HCT116 (cell line): Measurements from ENCODE around the gene WWTR1. TPM values are rescaled to one million over a fixed set of nuclear protein-coding genes. Genes with fewer than 3 reads are reported as not detected.

Experiments
- ATAC-seq: fragments of 200-7000 bp; cut with Tn5 transposase; 2 replicates; pipeline ENCODE4 v1.9.1; 2020; ENCODE audit warnings: mild to moderate bottlenecking, moderate library complexity
- BruUV-seq: library from RNA; stranded (reverse); fragments of 400-500 nt; replicated peaks from 2 replicates; lab custom pipeline; 2021; lab: Mats Ljungman, UMichigan
- CTCF ChIA-PET: fragments of 300-600 bp; sonication (Branson Sonifier 250); formaldehyde crosslinking; loops from one replicate; lab custom pipeline; 2021; ENCODE audit warnings: antibody characterized with exemption; lab: Charles Lee
- POLR2A ChIA-PET: fragments of 300-600, 350-600 bp; sonication (Branson Sonifier 250); formaldehyde crosslinking; loops from one replicate; lab custom pipeline; 2021; ENCODE audit warnings: antibody characterized with exemption; lab: Charles Lee
- RAD21 ChIA-PET, 2 experiments: fragments of 300-600 bp; sonication (Branson Sonifier 250); formaldehyde crosslinking; loops; one replicate each; lab custom pipeline; 2023; ENCODE audit warnings: low total read pairs in 2 of 2; ENCODE audit not compliant: uncharacterized antibody in 2 of 2, unreplicated experiment in 2 of 2, low non-redundant PET in 1 of 2; lab: Charles Lee
- DNase-seq: peaks from one replicate; pipeline ENCODE4 v3.0.0-alpha.2; 2010; ENCODE audit warnings: low read depth, low spot score
- H2AFZ ChIP-seq: fragments of 200-600 bp; shearing (Covaris generic), sonication (generic); 2 replicates; pipeline ENCODE4 v1.6.1; 2017; ENCODE audit warnings: low read depth, mixed run types, mixed read lengths, antibody characterized with exemption, low read length; ENCODE audit not compliant: poor library complexity, severe bottlenecking
- H3K27ac ChIP-seq: 2 replicates; pipeline ENCODE4 v1.5.1; 2012; ENCODE audit warnings: low read depth, low read length
- H3K27me3 ChIP-seq: fragments of 200-600 bp; sonication (generic); 2 replicates; pipeline ENCODE4 v1.6.1; 2016; ENCODE audit warnings: mixed run types, low read length, mixed read lengths; ENCODE audit not compliant: insufficient read depth
- H3K36me3 ChIP-seq, 2 experiments: fragments of 200-500 bp in 1 of 2; fragments of 200-600 bp in 1 of 2; sonication (Bioruptor generic) in 1 of 2; sonication (generic) in 1 of 2; 2 replicates each; pipeline versions ENCODE4 v1.5.1 to v1.6.1; 2014 to 2016; ENCODE audit warnings: low read length in 2 of 2, inconsistent platforms in 1 of 2, mixed read lengths in 1 of 2, mixed run types in 1 of 2; ENCODE audit not compliant: insufficient read depth in 2 of 2, control insufficient read depth in 1 of 2
- H3K4me1 ChIP-seq, 2 experiments: fragments of 200-600 bp in 1 of 2; sonication (generic) in 1 of 2; 2 replicates each; pipeline versions ENCODE4 v1.5.1 to v1.6.1; 2012 to 2017; ENCODE audit warnings: low read length in 2 of 2, inconsistent platforms in 1 of 2, mild to moderate bottlenecking in 1 of 2, mixed read lengths in 1 of 2, mixed run types in 1 of 2, moderate library complexity in 1 of 2; ENCODE audit not compliant: insufficient read depth in 2 of 2, control insufficient read depth in 1 of 2
- H3K4me2 ChIP-seq: fragments of 200-600 bp; sonication (generic); 2 replicates; pipeline ENCODE4 v1.6.1; 2017; ENCODE audit warnings: mixed run types, low read length, mixed read lengths
- H3K4me3 ChIP-seq, 2 experiments: fragments of 200-600 bp in 1 of 2; sonication (generic) in 1 of 2; replicated peaks in 1 of 2; 2 replicates each; pipeline ENCODE4 v1.5.1; 2011 to 2016; ENCODE audit warnings: low read length in 2 of 2, control low read depth in 1 of 2, low read depth in 1 of 2, mild to moderate bottlenecking in 1 of 2, mixed read lengths in 1 of 2, mixed run types in 1 of 2
- H3K79me2 ChIP-seq: fragments of 200-600 bp; sonication (generic); 2 replicates; pipeline ENCODE4 v1.6.1; 2017; ENCODE audit warnings: mild to moderate bottlenecking, mixed run types, low read length, moderate library complexity, mixed read lengths; ENCODE audit not compliant: insufficient read depth
- H3K9ac ChIP-seq: fragments of 200-600 bp; sonication (generic); 2 replicates; pipeline ENCODE4 v1.6.1; 2016; ENCODE audit warnings: low read length, mixed read lengths
- H3K9me2 ChIP-seq: fragments of 200-600 bp; sonication (generic), shearing (Covaris generic); 2 replicates; pipeline ENCODE4 v1.6.1; 2017; ENCODE audit warnings: mixed run types, mild to moderate bottlenecking, moderate library complexity; ENCODE audit not compliant: insufficient read depth
- H3K9me3 ChIP-seq, 2 experiments: fragments of 200-500 bp in 1 of 2; fragments of 200-600 bp in 1 of 2; sonication (Bioruptor generic) in 1 of 2; sonication (generic) in 1 of 2; 2 replicates each; pipeline ENCODE4 v1.6.1; 2014 to 2017; ENCODE audit warnings: low read length in 2 of 2, mixed read lengths in 2 of 2, inconsistent platforms in 1 of 2, low read depth in 1 of 2, mild to moderate bottlenecking in 1 of 2, mixed run types in 1 of 2, moderate library complexity in 1 of 2; ENCODE audit not compliant: control insufficient read depth in 1 of 2, insufficient read depth in 1 of 2
- H4K20me1 ChIP-seq: fragments of 200-600 bp; sonication (generic), shearing (Covaris generic); 2 replicates; pipeline ENCODE4 v1.6.1; 2017; ENCODE audit warnings: mixed run types, mild to moderate bottlenecking, moderate library complexity; ENCODE audit not compliant: insufficient read depth
- CTCF ChIP-seq, 3 experiments: fragments of 200-600 bp in 1 of 3; sonication (generic) in 1 of 3; IDR thresholded peaks in 2 of 3; conservative IDR thresholded peaks in 1 of 3; 2 replicates each; pipeline ENCODE4 v1.5.1; 2012 to 2017; ENCODE audit warnings: low read depth in 2 of 3, low read length in 2 of 3, antibody characterized with exemption in 1 of 3, borderline replicate concordance in 1 of 3, control low read depth in 1 of 3, mild to moderate bottlenecking in 1 of 3, mixed read lengths in 1 of 3, mixed run types in 1 of 3, moderate library complexity in 1 of 3; ENCODE audit not compliant: insufficient read depth in 1 of 3
- ELF1 ChIP-seq: IDR thresholded peaks from 2 replicates; pipeline ENCODE4 v1.6.1; 2012; ENCODE audit warnings: low read depth, borderline replicate concordance
- EZH2phosphoT487 ChIP-seq: fragments of 200-600 bp; IDR thresholded peaks from 2 replicates; pipeline ENCODE4 v1.6.1; 2018; ENCODE audit warnings: antibody characterized with exemption, borderline replicate concordance
- MAX ChIP-seq: IDR thresholded peaks from 2 replicates; pipeline ENCODE4 v1.6.1; 2012
- POLR2AphosphoS5 ChIP-seq: IDR thresholded peaks from 2 replicates; pipeline ENCODE4 v1.6.1; 2011; ENCODE audit warnings: mild to moderate bottlenecking, low read depth, low read length, moderate library complexity
- RAD21 ChIP-seq: IDR thresholded peaks from 2 replicates; pipeline ENCODE4 v1.6.1; 2012; ENCODE audit warnings: low read depth, mild to moderate bottlenecking
- SP1 ChIP-seq: IDR thresholded peaks from 2 replicates; pipeline ENCODE4 v1.6.1; 2012; ENCODE audit warnings: low read depth
- ZBTB33 ChIP-seq: IDR thresholded peaks from 2 replicates; pipeline ENCODE4 v1.6.1; 2011; ENCODE audit warnings: mild to moderate bottlenecking, low read length, moderate library complexity; ENCODE audit not compliant: insufficient replicate concordance; ENCODE audit errors: extremely low read depth
- ZFX ChIP-seq: fragments of 450-650 bp; IDR thresholded peaks from 2 replicates; pipeline ENCODE4 v1.6.1; 2017
- intact Hi-C: fragments of 100-400 bp; cut with micrococcal nuclease; formaldehyde crosslinking; loops from 2 replicates; pipeline ENCODE4 v1.10.0; 2022
- total RNA-seq: library from RNA; stranded (reverse); gene quantifications from one replicate; pipeline ENCODE4 v1.2.1, GENCODE V29; 2021; ENCODE audit not compliant: unreplicated experiment

Gene WWTR1
- total RNA-seq, 1 experiment from 2014 or later, result 46.9 TPM

- no TSS peak for BruUV-seq
- POLR2A ChIA-PET, result no interaction called here
- no peak overlapping the region for H3K27ac ChIP-seq
Observed at GRCh38 chr3:149512073-149512782, 145.6 kb downstream of the WWTR1 start.

More at GRCh38 chr3:149512073-149512782, 145.6 kb downstream of the WWTR1 start:
- ChIA-PET CTCF (interaction anchor here (0.8 to 2.8 kb wide), 4 partner anchors 241 to 296 kb away, joined by 3 to 15 read pairs (median 8); no protein-coding TSS in a partner anchor), RAD21 (no interaction called here)
- H2AFZ ChIP-seq, result no peak overlapping the region
- no peaks in the 10 kb centered on the region for H3K79me2 ChIP-seq
- no peaks in the 10 kb centered on the region for H3K27me3 ChIP-seq
- ATAC-seq, result peak; percentile 99
- no peaks in the 10 kb centered on the region for H4K20me1 ChIP-seq
- peak; percentile 50 for DNase-seq
- TF ChIP-seq RAD21 (peak; percentile 96), ZFX (no peak), EZH2phosphoT487 (no peak), MAX (peak; percentile 19; the same call in 1 of the 2 replicates), ELF1 (no peak), POLR2AphosphoS5 (no peak), SP1 (no peak), ZBTB33 (no peak), CTCF (IDR thresholded peaks at IDR 0.05 in 2 of 3, conservative IDR thresholded peaks at IDR 0.05 in 1 of 3; ENCODE audit: borderline replicate concordance in 1 of 3, insufficient read depth in 1 of 3, low read depth in 2 of 3, low read length in 2 of 3) (peak; percentile 80 to 94 (median 92))
- 0 out of 2 replicates have a peak overlapping the region, but pooled peaks have one; percentile 0 for H3K4me2 ChIP-seq
- no peaks in the 10 kb centered on the region for H3K4me1 ChIP-seq
- H3K9me3 ChIP-seq, result no peaks in the 10 kb centered on the region
- no peaks in the 10 kb centered on the region for H3K36me3 ChIP-seq
- intact Hi-C loops, result loop anchor here (1.0 kb wide), 4 partner anchors 205 to 296 kb away; partner anchors contain the start of gene COMMD2
- H3K4me3 ChIP-seq, result no peak overlapping the region
- H3K9ac ChIP-seq, result no peak overlapping the region
- H3K9me2 ChIP-seq, result no peaks in the 10 kb centered on the region
